GM23248 (cell line): ENCODE measurements around the gene STX8.

Source experiments
- EZH2 ChIP-seq: fragments of 200-600 bp; sonication (generic); IDR thresholded peaks from 2 replicates; pipeline ENCODE4 v1.6.1; 2018; ENCODE audit warnings: antibody characterized with exemption, mild to moderate bottlenecking; ENCODE audit not compliant: insufficient read depth, poor library complexity, severe bottlenecking
- EZH2phosphoT487 ChIP-seq: fragments of 200-600 bp; sonication (generic); IDR thresholded peaks from 2 replicates; pipeline ENCODE4 v1.6.1; 2018; ENCODE audit warnings: antibody characterized with exemption, moderate library complexity, mild to moderate bottlenecking, low read depth; ENCODE audit not compliant: insufficient read depth

GRCh38 chr17:9230861-9231260, 344.8 kb downstream of the STX8 start:
- TF ChIP-seq EZH2, result no peak
- TF ChIP-seq EZH2phosphoT487, result no peak
